Activated T-helper 17 cell treated with anti-CD3 and anti-CD28 coated beads, Interleukin-2, amount 50 U/mL, for 72 hours (primary cell): ENCODE measurements around the gene CELSR1. TPM values are rescaled to one million over a fixed set of nuclear protein-coding genes. Genes with fewer than 3 reads are reported as not detected.

Experiments
- ATAC-seq: fragments of 150-1000 bp; cut with Tn5 transposase; replicated peaks from 2 replicates; pipeline ENCODE4 v1.10.0; 2021; ENCODE audit warnings: mild to moderate bottlenecking, moderate library complexity
- H3K27ac Mint-ChIP-seq: one replicate; pipeline ENCODE4 v1.8.0; 2022; ENCODE audit warnings: mixed read lengths
- H3K27me3 Mint-ChIP-seq: one replicate; pipeline ENCODE4 v1.8.0; 2022; ENCODE audit warnings: mixed read lengths
- H3K36me3 Mint-ChIP-seq: one replicate; pipeline ENCODE4 v1.8.0; 2022; ENCODE audit warnings: low read depth, mild to moderate bottlenecking, mixed read lengths
- H3K4me1 Mint-ChIP-seq: one replicate; pipeline ENCODE4 v1.8.0; 2022; ENCODE audit warnings: mixed read lengths
- H3K4me3 Mint-ChIP-seq: one replicate; pipeline ENCODE4 v1.8.0; 2022; ENCODE audit warnings: mild to moderate bottlenecking, mixed read lengths
- H3K9me3 Mint-ChIP-seq: one replicate; pipeline ENCODE4 v1.8.0; 2022; ENCODE audit warnings: mixed read lengths
- total RNA-seq, 2 donors: library from RNA; stranded (reverse); gene quantifications; one replicate each; pipeline ENCODE4 v1.2.3, GENCODE V29; 2022

CELSR1 gene
- total RNA-seq, 2 donors from 2014 or later = 0.32 to 0.48 TPM

- H3K27ac Mint-ChIP-seq = no peak overlapping the region
These were observed 175.1 kb downstream of the CELSR1 start for GRCh38 chr22:46362203-46362933.

GRCh38 chr22:46361826-46362202, 175.6 kb downstream of the CELSR1 start:
- Mint-ChIP-seq H3K4me3 (no peak overlapping the region), H3K9me3 (no peaks in the 10 kb centered on the region), H3K36me3 (peaks cover 9% of the 10 kb centered on the region), H3K27ac (no peak overlapping the region), H3K4me1 (no peaks in the 10 kb centered on the region), H3K27me3 (no peaks in the 10 kb centered on the region)
- no peak for ATAC-seq

More at GRCh38 chr22:46362203-46362933, 175.1 kb downstream of the CELSR1 start:
- no peak for ATAC-seq
- no peaks in the 10 kb centered on the region for H3K27me3 Mint-ChIP-seq
- no peaks in the 10 kb centered on the region for H3K4me1 Mint-ChIP-seq
- H3K9me3 Mint-ChIP-seq = no peaks in the 10 kb centered on the region
- H3K4me3 Mint-ChIP-seq = no peak overlapping the region
- peaks cover 9% of the 10 kb centered on the region for H3K36me3 Mint-ChIP-seq

GRCh38 chr22:46360891-46361290, 176.5 kb downstream of the CELSR1 start:
- no peak overlapping the region for H3K27ac Mint-ChIP-seq
- ATAC-seq = no peak
- peaks cover 9% of the 10 kb centered on the region for H3K36me3 Mint-ChIP-seq
- H3K4me1 Mint-ChIP-seq = no peaks in the 10 kb centered on the region
- no peaks in the 10 kb centered on the region for H3K27me3 Mint-ChIP-seq
- no peaks in the 10 kb centered on the region for H3K9me3 Mint-ChIP-seq
- H3K4me3 Mint-ChIP-seq = no peak overlapping the region

GRCh38 chr22:46360097-46360496, 177.3 kb downstream of the CELSR1 start:
- Mint-ChIP-seq H3K4me1 (no peaks in the 10 kb centered on the region), H3K36me3 (peaks cover 15% of the 10 kb centered on the region), H3K4me3 (no peak overlapping the region), H3K27me3 (no peaks in the 10 kb centered on the region), H3K9me3 (no peaks in the 10 kb centered on the region), H3K27ac (no peak overlapping the region)
- no peak for ATAC-seq

- Mint-ChIP-seq H3K36me3 (peaks cover 16% of the 10 kb centered on the region), H3K9me3 (no peaks in the 10 kb centered on the region), H3K4me1 (no peaks in the 10 kb centered on the region), H3K27ac (no peak overlapping the region), H3K4me3 (no peak overlapping the region), H3K27me3 (no peaks in the 10 kb centered on the region)
- no peak for ATAC-seq
These were observed 178.1 kb downstream of the CELSR1 start for GRCh38 chr22:46359362-46359761.

GRCh38 chr22:46358766-46359165, 178.7 kb downstream of the CELSR1 start:
- H3K4me3 Mint-ChIP-seq = no peak overlapping the region
- peak overlapping the region; percentile 7 for H3K27ac Mint-ChIP-seq
- H3K9me3 Mint-ChIP-seq = no peaks in the 10 kb centered on the region
- H3K36me3 Mint-ChIP-seq = peaks cover 19% of the 10 kb centered on the region
- H3K27me3 Mint-ChIP-seq = no peaks in the 10 kb centered on the region
- no peak for ATAC-seq
- no peaks in the 10 kb centered on the region for H3K4me1 Mint-ChIP-seq

GRCh38 chr22:46357711-46358520, 179.5 kb downstream of the CELSR1 start:
- Mint-ChIP-seq H3K9me3 (no peaks in the 10 kb centered on the region), H3K36me3 (peaks cover 24% of the 10 kb centered on the region), H3K4me3 (no peak overlapping the region), H3K4me1 (no peaks in the 10 kb centered on the region), H3K27me3 (no peaks in the 10 kb centered on the region), H3K27ac (no peak overlapping the region)
- ATAC-seq = no peak

GRCh38 chr22:46356496-46357480, 180.6 kb downstream of the CELSR1 start:
- H3K4me1 Mint-ChIP-seq = no peaks in the 10 kb centered on the region

GRCh38 chr22:46355996-46356471, 181.4 kb downstream of the CELSR1 start:
- H3K27ac Mint-ChIP-seq = no peak overlapping the region
- H3K27me3 Mint-ChIP-seq = no peaks in the 10 kb centered on the region
- H3K9me3 Mint-ChIP-seq = no peaks in the 10 kb centered on the region
- ATAC-seq = no peak
- H3K36me3 Mint-ChIP-seq = peaks cover 42% of the 10 kb centered on the region
- H3K4me1 Mint-ChIP-seq = no peaks in the 10 kb centered on the region
- no peak overlapping the region for H3K4me3 Mint-ChIP-seq

More at GRCh38 chr22:46356496-46357480, 180.6 kb downstream of the CELSR1 start:
- H3K9me3 Mint-ChIP-seq = no peaks in the 10 kb centered on the region
- H3K4me3 Mint-ChIP-seq = no peak overlapping the region
- no peak for ATAC-seq
- peaks cover 36% of the 10 kb centered on the region for H3K36me3 Mint-ChIP-seq
- no peak overlapping the region for H3K27ac Mint-ChIP-seq
- no peaks in the 10 kb centered on the region for H3K27me3 Mint-ChIP-seq

GRCh38 chr22:46355369-46355995, 181.9 kb downstream of the CELSR1 start:
- Mint-ChIP-seq H3K27ac (no peak overlapping the region), H3K27me3 (no peaks in the 10 kb centered on the region), H3K4me1 (no peaks in the 10 kb centered on the region), H3K9me3 (no peaks in the 10 kb centered on the region), H3K36me3 (peaks cover 48% of the 10 kb centered on the region), H3K4me3 (no peak overlapping the region)
- ATAC-seq = peak; percentile 56

- H3K9me3 Mint-ChIP-seq = no peaks in the 10 kb centered on the region
- H3K36me3 Mint-ChIP-seq = peaks cover 53% of the 10 kb centered on the region
- no peaks in the 10 kb centered on the region for H3K4me1 Mint-ChIP-seq
- no peaks in the 10 kb centered on the region for H3K27me3 Mint-ChIP-seq
- H3K4me3 Mint-ChIP-seq = no peak overlapping the region
- ATAC-seq = no peak
- no peak overlapping the region for H3K27ac Mint-ChIP-seq
These were observed 182.5 kb downstream of the CELSR1 start for GRCh38 chr22:46354993-46355305.

- H3K36me3 Mint-ChIP-seq = peaks cover 59% of the 10 kb centered on the region
- no peak overlapping the region for H3K27ac Mint-ChIP-seq
- H3K9me3 Mint-ChIP-seq = no peaks in the 10 kb centered on the region
- ATAC-seq = no peak
- H3K4me1 Mint-ChIP-seq = no peaks in the 10 kb centered on the region
- no peak overlapping the region for H3K4me3 Mint-ChIP-seq
- H3K27me3 Mint-ChIP-seq = no peaks in the 10 kb centered on the region
These were observed 183.0 kb downstream of the CELSR1 start for GRCh38 chr22:46354176-46354992.

- no peak for ATAC-seq
- Mint-ChIP-seq H3K4me3 (no peak overlapping the region), H3K27ac (no peak overlapping the region), H3K4me1 (no peaks in the 10 kb centered on the region), H3K27me3 (no peaks in the 10 kb centered on the region), H3K36me3 (peaks cover 61% of the 10 kb centered on the region), H3K9me3 (no peaks in the 10 kb centered on the region)
These were observed 183.8 kb downstream of the CELSR1 start for GRCh38 chr22:46353483-46354105.
